H1 (cell line): ENCODE data around the gene C11orf71. TPM values are rescaled to one million over a fixed set of nuclear protein-coding genes. Genes with fewer than 3 reads are reported as not detected.

ENCODE experiments used
- CTCF ChIA-PET: fragments of 300-600 bp; sonication (Branson Sonifier 250); formaldehyde crosslinking; loops from one replicate; lab custom pipeline; 2021; ENCODE audit not compliant: partially characterized antibody; lab: Charles Lee
- POLR2A ChIA-PET: fragments of 300-600 bp; sonication (Branson Sonifier 250); formaldehyde crosslinking; loops from one replicate; lab custom pipeline; 2021; ENCODE audit warnings: inconsistent platforms; ENCODE audit not compliant: partially characterized antibody; lab: Charles Lee
- DNase-seq, 2 experiments: peaks; one replicate each; pipeline versions ENCODE4 v3.0.0 to v3.0.0-alpha.2; 2010 to 2022; ENCODE audit warnings: low spot score in 2 of 2, low read depth in 1 of 2, mixed read lengths in 1 of 2
- FAIRE-seq: peaks from 2 replicates; lab custom pipeline; 2011; peaks lifted over from hg19 to GRCh38; lab: Jason Lieb, UNC
- H2AFZ ChIP-seq: 2 replicates; pipeline ENCODE4 v1.8.1; 2012; ENCODE audit warnings: low read length, inconsistent platforms
- H2AK5ac ChIP-seq: 2 replicates; pipeline ENCODE4 v1.6.1; 2013; ENCODE audit warnings: low read depth, low read length
- H2BK120ac ChIP-seq: replicated peaks from 2 replicates; pipeline ENCODE3; 2013; ENCODE audit warnings: low read depth, low read length, inconsistent platforms
- H2BK12ac ChIP-seq: 2 replicates; pipeline ENCODE4 v1.6.1; 2013; ENCODE audit warnings: low read depth, low read length
- H2BK15ac ChIP-seq: 2 replicates; pipeline ENCODE4 v1.6.1; 2013; ENCODE audit warnings: low read length
- H2BK20ac ChIP-seq: 2 replicates; pipeline ENCODE4 v1.6.1; 2013; ENCODE audit warnings: low read length
- H2BK5ac ChIP-seq: 2 replicates; pipeline ENCODE4 v1.6.1; 2013; ENCODE audit warnings: low read depth, low read length
- H3K14ac ChIP-seq: 2 replicates; pipeline ENCODE4 v1.6.1; 2013; ENCODE audit warnings: inconsistent platforms; ENCODE audit not compliant: insufficient read length
- H3K18ac ChIP-seq: 2 replicates; pipeline ENCODE4 v1.6.1; 2013; ENCODE audit warnings: low read length; ENCODE audit errors: extremely low read depth
- H3K23ac ChIP-seq: 2 replicates; pipeline ENCODE4 v1.6.1; 2013; ENCODE audit warnings: inconsistent platforms; ENCODE audit not compliant: insufficient read length
- H3K23me2 ChIP-seq: 2 replicates; pipeline ENCODE4 v1.6.1; 2013; ENCODE audit warnings: low read depth, low read length
- H3K27ac ChIP-seq: 2 replicates; pipeline ENCODE4 v1.6.1; 2011; ENCODE audit warnings: low read depth, low read length, inconsistent platforms
- H3K27me3 ChIP-seq, 4 experiments: replicated peaks in 1 of 4; 1 replicate in 1 of 4; 2 replicates in 3 of 4; pipeline versions ENCODE4 v1.6.1 to v1.8.1; 2011 to 2013; ENCODE audit warnings: low read length in 3 of 4, mild to moderate bottlenecking in 3 of 4, inconsistent platforms in 2 of 4, mixed read lengths in 2 of 4, moderate library complexity in 1 of 4; ENCODE audit not compliant: control insufficient read depth in 3 of 4, insufficient read depth in 3 of 4; ENCODE audit errors: extremely low read depth in 1 of 4
- H3K36me3 ChIP-seq, 4 experiments: 2 replicates each; pipeline versions ENCODE4 v1.6.1 to v1.8.1; 2011 to 2013; ENCODE audit warnings: mild to moderate bottlenecking in 4 of 4, low read length in 3 of 4, moderate library complexity in 2 of 4, control low read depth in 1 of 4, inconsistent platforms in 1 of 4; ENCODE audit not compliant: insufficient read depth in 4 of 4, control insufficient read depth in 2 of 4
- H3K4ac ChIP-seq: replicated peaks from 2 replicates; pipeline ENCODE3; 2013; ENCODE audit warnings: low read length, low read depth, mixed read lengths, inconsistent platforms; ENCODE audit not compliant: insufficient read length
- H3K4me1 ChIP-seq, 4 experiments: replicated peaks in 1 of 4; 1 replicate in 1 of 4; 2 replicates in 3 of 4; pipeline versions ENCODE4 v1.6.1 to v1.8.1; 2011 to 2013; ENCODE audit warnings: low read length in 3 of 4, inconsistent platforms in 2 of 4, mixed read lengths in 1 of 4; ENCODE audit not compliant: insufficient read depth in 4 of 4, control insufficient read depth in 3 of 4
- H3K4me2 ChIP-seq, 2 experiments: 2 replicates each; pipeline versions ENCODE4 v1.6.1 to v1.8.1; 2011 to 2013; ENCODE audit warnings: low read depth in 2 of 2, low read length in 2 of 2, control low read depth in 1 of 2, inconsistent platforms in 1 of 2, mild to moderate bottlenecking in 1 of 2; ENCODE audit not compliant: insufficient read depth in 1 of 2
- H3K4me3 ChIP-seq, 4 experiments: fragments of 200-600, 300-600 bp in 1 of 4; sonication (generic), shearing (Covaris generic), sonication (Bioruptor Twin) in 1 of 4; 2 replicates each; pipeline versions ENCODE4 v1.5.1 to v1.8.1; 2011 to 2016; ENCODE audit warnings: low read length in 4 of 4, low read depth in 3 of 4, control low read depth in 2 of 4, inconsistent platforms in 2 of 4, mild to moderate bottlenecking in 2 of 4, mixed read lengths in 1 of 4, moderate library complexity in 1 of 4; ENCODE audit not compliant: insufficient read depth in 2 of 4; ENCODE audit errors: extremely low read depth in 1 of 4
- H3K56ac ChIP-seq: replicated peaks from 2 replicates; pipeline ENCODE3; 2013; ENCODE audit warnings: low read depth, mild to moderate bottlenecking, mixed read lengths, low read length, inconsistent platforms; ENCODE audit not compliant: insufficient read length
- H3K79me1 ChIP-seq: 2 replicates; pipeline ENCODE4 v1.6.1; 2013; ENCODE audit warnings: low read depth, low read length, control low read depth
- H3K79me2 ChIP-seq, 2 experiments: 2 replicates each; pipeline versions ENCODE4 v1.6.1 to v1.8.1; 2012 to 2013; ENCODE audit warnings: low read length in 2 of 2, mild to moderate bottlenecking in 2 of 2, inconsistent platforms in 1 of 2; ENCODE audit not compliant: insufficient read depth in 2 of 2, control insufficient read depth in 1 of 2
- H3K9ac ChIP-seq, 4 experiments: replicated peaks in 1 of 4; 1 replicate in 1 of 4; 2 replicates in 3 of 4; pipeline versions ENCODE4 v1.6.1 to v1.8.1; 2011 to 2013; ENCODE audit warnings: low read depth in 3 of 4, low read length in 3 of 4, control low read depth in 2 of 4, mild to moderate bottlenecking in 2 of 4, moderate library complexity in 2 of 4, inconsistent platforms in 1 of 4; ENCODE audit errors: extremely low read depth in 1 of 4
- H3K9me3 ChIP-seq, 2 experiments: 2 replicates each; pipeline versions ENCODE4 v1.6.1 to v1.8.1; 2012 to 2013; ENCODE audit warnings: mild to moderate bottlenecking in 2 of 2, moderate library complexity in 2 of 2, control low read depth in 1 of 2, inconsistent platforms in 1 of 2, low read depth in 1 of 2, low read length in 1 of 2, mixed read lengths in 1 of 2; ENCODE audit not compliant: insufficient read depth in 2 of 2
- H4K20me1 ChIP-seq, 2 experiments: replicated peaks in 1 of 2; 2 replicates each; pipeline versions ENCODE3 to v1.8.1; 2011 to 2013; ENCODE audit warnings: inconsistent platforms in 2 of 2, low read length in 2 of 2, mild to moderate bottlenecking in 1 of 2; ENCODE audit not compliant: insufficient read depth in 2 of 2, control insufficient read depth in 1 of 2
- H4K5ac ChIP-seq: 2 replicates; pipeline ENCODE4 v1.6.1; 2013; ENCODE audit warnings: low read length, low read depth, mixed read lengths, inconsistent platforms; ENCODE audit not compliant: insufficient read length
- H4K8ac ChIP-seq: 2 replicates; pipeline ENCODE4 v1.8.0; 2013; ENCODE audit warnings: mild to moderate bottlenecking, moderate library complexity, low read length, inconsistent platforms; ENCODE audit not compliant: insufficient read depth; ENCODE audit errors: extremely low read depth
- H4K91ac ChIP-seq: replicated peaks from 2 replicates; pipeline ENCODE3; 2013; ENCODE audit warnings: low read length, mixed read lengths, inconsistent platforms; ENCODE audit not compliant: insufficient read length
- BACH1 ChIP-seq: IDR thresholded peaks from 2 replicates; pipeline ENCODE4 v1.6.1; 2012; ENCODE audit warnings: low read length, improper control_type of control experiment
- CBX5 ChIP-seq: fragments of 300-800, 300-1000 bp; sonication (generic); IDR thresholded peaks from 2 replicates; pipeline ENCODE4 v1.7.1; 2016; ENCODE audit warnings: antibody characterized with exemption, low read length, low read depth
- CTBP2 ChIP-seq: IDR thresholded peaks from 2 replicates; pipeline ENCODE4 v1.7.0; 2011; ENCODE audit warnings: borderline replicate concordance, mild to moderate bottlenecking, moderate library complexity, mixed read lengths, low read length; ENCODE audit not compliant: insufficient read depth, insufficient read length
- CTCF ChIP-seq, 3 experiments: IDR thresholded peaks; 1 replicate in 2 of 3; 2 replicates in 1 of 3; pipeline versions ENCODE4 v1.5.1 to v1.6.1; 2011; ENCODE audit warnings: low read length in 3 of 3, mild to moderate bottlenecking in 3 of 3, inconsistent platforms in 2 of 3, low read depth in 1 of 3, moderate library complexity in 1 of 3; ENCODE audit not compliant: insufficient read depth in 1 of 3; ENCODE audit errors: control extremely low read depth in 1 of 3
- HDAC6 ChIP-seq: IDR thresholded peaks from one replicate; pipeline ENCODE4 v1.7.1; 2012; ENCODE audit warnings: low read depth, mild to moderate bottlenecking, inconsistent platforms, low read length, moderate library complexity
- JUND ChIP-seq: IDR thresholded peaks from 2 replicates; pipeline ENCODE4 v1.6.1; 2011; ENCODE audit warnings: mild to moderate bottlenecking, improper control_type of control experiment, low read length
- KDM4A ChIP-seq: IDR thresholded peaks from one replicate; pipeline ENCODE4 v1.7.1; 2012; ENCODE audit warnings: low read depth, mild to moderate bottlenecking, moderate library complexity, low read length, inconsistent platforms; ENCODE audit not compliant: severe bottlenecking
- POLR2A ChIP-seq, 2 experiments: IDR thresholded peaks; 1 replicate in 1 of 2; 2 replicates in 1 of 2; pipeline ENCODE4 v1.6.1; 2011; ENCODE audit warnings: low read depth in 2 of 2, low read length in 2 of 2, mild to moderate bottlenecking in 2 of 2; ENCODE audit errors: control extremely low read depth in 1 of 2
- RXRA ChIP-seq: IDR thresholded peaks from 2 replicates; pipeline ENCODE4 v1.6.1; 2011; ENCODE audit warnings: low read depth, mild to moderate bottlenecking, low read length, moderate library complexity; ENCODE audit not compliant: insufficient read depth
- SAP30 ChIP-seq: fragments of 300-600 bp; sonication (generic); IDR thresholded peaks from 2 replicates; pipeline ENCODE4 v1.7.1; 2012; ENCODE audit warnings: low read length, moderate library complexity, mild to moderate bottlenecking, inconsistent platforms; ENCODE audit not compliant: insufficient read depth, insufficient replicate concordance
- TCF12 ChIP-seq: IDR thresholded peaks from 2 replicates; pipeline ENCODE4 v1.6.1; 2011; ENCODE audit warnings: low read depth, mild to moderate bottlenecking, low read length
- TEAD4 ChIP-seq: IDR thresholded peaks from 2 replicates; pipeline ENCODE4 v1.6.1; 2012; ENCODE audit warnings: low read depth, low read length, inconsistent platforms, mixed read lengths
- WGBS, 2 experiments: shearing (Covaris generic) in 1 of 2; methylation state at CpG; one replicate each; pipeline versions ENCODE4 v1.1.6 to v1.1.7; 2013 to 2015; ENCODE audit warnings: low lambda C conversion rate in 2 of 2, mixed read lengths in 2 of 2, inconsistent platforms in 1 of 2, low coverage in 1 of 2, missing lambda C conversion rate in 1 of 2; ENCODE audit not compliant: insufficient replicate concordance in 2 of 2, insufficient coverage in 1 of 2, insufficient read length in 1 of 2; ENCODE audit errors: extremely low coverage in 1 of 2, missing lambda C conversion rate in 1 of 2; 5-methylcytosine and 5-hydroxymethylcytosine counted together
- polyA plus RNA-seq, 7 experiments: library from polyadenylated mRNA; depleted of rRNA in 3 of 7; stranded (reverse) in 5 of 7; unstranded in 2 of 7; fragments of >200 nt in 5 of 7; fragments of 200-250 nt in 2 of 7; gene quantifications; 1 replicate in 5 of 7; 2 replicates in 1 of 7; 4 replicates in 1 of 7; pipeline versions ENCODE4 v1.2.1 to v1.2.3, GENCODE V29; 2011 to 2013; ENCODE audit warnings: missing spikeins in 2 of 7, mixed read lengths in 2 of 7
- total RNA-seq: library from RNA; stranded (reverse); fragmentation: NEBNext Ultra II Directional; extraction: Animal tissue kit (Norgen Biotek cat#: 25700); gene quantifications from 2 replicates; pipeline ENCODE4 v1.2.1, GENCODE V29; 2021

The C11orf71 gene
- total and polyA plus RNA-seq, 2 of the 8 experiments (the other 6 are each of a cell fraction or from before 2014, with no cell fraction given), result 5.4 to 8.7 TPM

- Histone ChIP-seq H2BK5ac (no peak overlapping the region), H3K27me3 (no peaks in the 10 kb centered on the region), H3K56ac (no peak overlapping the region), H3K14ac (no peak overlapping the region), H2AK5ac (no peak overlapping the region), H3K18ac (no peak overlapping the region), H3K9me3 (no peaks in the 10 kb centered on the region), H2BK12ac (no peak overlapping the region), H2BK120ac (no peak overlapping the region), H3K79me2 (peaks cover 0 to 66% of the 10 kb centered on the region in 2 experiments; a peak in 3 of 4 replicates), H3K27ac (no peak overlapping the region), H4K91ac (no peak overlapping the region), H3K4me1 (no peaks in the 10 kb centered on the region; a peak in 1 of 7 replicates), H4K8ac (no peak overlapping the region), H2AFZ (no peak overlapping the region), H3K79me1 (no peaks in the 10 kb centered on the region), H3K9ac (peak overlapping the region; percentile 64 to 98 (median 90); a peak in 6 of 7 replicates), H3K23me2 (peaks cover 8% of the 10 kb centered on the region; the same call in 1 of the 2 replicates), H3K36me3 (peaks cover 4 to 30% (median 12%) of the 10 kb centered on the region in 4 experiments; a peak in 7 of 8 replicates), H4K5ac (peak overlapping the region; percentile 69), H3K23ac (no peak overlapping the region), H3K4me3 (peak overlapping the region; percentile 83 to 94 (median 90)), H2BK20ac (no peak overlapping the region), H2BK15ac (no peak overlapping the region), H3K4ac (no peak overlapping the region), H3K4me2 (peak overlapping the region; percentile 89 to 95), H4K20me1 (peaks cover 0 to 2% of the 10 kb centered on the region in 2 experiments)
- WGBS, 2 experiments, result 7% methylated on average over 4 of the region's 4 CpGs; no CpG with 5 or more reads in 1 of the 2 experiments
- ChIA-PET CTCF (no interaction called here), POLR2A (interaction anchor here (1.1 to 1.3 kb wide), 2 partner anchors 9 to 38 kb away, joined by 5 to 6 read pairs; partner anchors contain the start of gene REXO2)
- FAIRE-seq (no peak), DNase-seq (no peak)
- no peak for TF ChIP-seq CTCF (IDR thresholded peaks at IDR 0.05; ENCODE audit: control extremely low read depth in 1 of 3, insufficient read depth in 1 of 3, low read depth in 1 of 3, low read length in 3 of 3)
- no peak for TF ChIP-seq BACH1
- TF ChIP-seq CBX5, result no peak
- no peak for TF ChIP-seq SAP30
- no peak for TF ChIP-seq TEAD4
- TF ChIP-seq POLR2A (IDR thresholded peaks at IDR 0.05; ENCODE audit: control extremely low read depth in 1 of 2, low read depth in 2 of 2, low read length in 2 of 2), result no peak
- no peak for TF ChIP-seq CTBP2
- no peak for TF ChIP-seq JUND
- no peak for TF ChIP-seq RXRA
- no peak for TF ChIP-seq KDM4A
- TF ChIP-seq HDAC6, result no peak
- TF ChIP-seq TCF12, result no peak
These were observed 1.0 kb upstream of the C11orf71 start for GRCh38 chr11:114401311-114401710.
